Measurements from ENCODE around the gene ZNF554.
"Not testable (repeated sequence)": the region's sequence is repeated elsewhere in the genome, so short reads cannot be mapped to it uniquely, and the experiment has no call there.

ZNF554 gene

GRCh38 chr19:2790557-2791271 lies 29.0 kb upstream of the ZNF554 start:
- DNase-seq (ENCODE audit: low read depth in 2 of 2) = no peak

- no peak for DNase-seq (ENCODE audit: low read depth in 2 of 2)
These were observed 28.2 kb upstream of the ZNF554 start for GRCh38 chr19:2791440-2791839.

GRCh38 chr19:2791876-2792275 lies 27.8 kb upstream of the ZNF554 start:
- no peak for DNase-seq (ENCODE audit: low read depth in 2 of 2)

- DNase-seq (ENCODE audit: low read depth in 2 of 2) = not testable (repeated sequence)
These were observed 27.0 kb upstream of the ZNF554 start for GRCh38 chr19:2792666-2793065.

GRCh38 chr19:2793126-2793525 lies 26.5 kb upstream of the ZNF554 start:
- no peak for DNase-seq (ENCODE audit: low read depth in 2 of 2)

- DNase-seq (ENCODE audit: low read depth in 2 of 2) = no peak
These were observed 26.1 kb upstream of the ZNF554 start for GRCh38 chr19:2793577-2793976.

GRCh38 chr19:2795827-2796658 lies 23.6 kb upstream of the ZNF554 start:
- DNase-seq (ENCODE audit: low read depth in 2 of 2) = no peak

GRCh38 chr19:2796659-2797266 lies 22.9 kb upstream of the ZNF554 start:
- no peak for DNase-seq (ENCODE audit: low read depth in 2 of 2)

- no peak for DNase-seq (ENCODE audit: low read depth in 2 of 2)
These were observed 22.4 kb upstream of the ZNF554 start for GRCh38 chr19:2797280-2797679.

GRCh38 chr19:2798158-2798685 lies 21.4 kb upstream of the ZNF554 start:
- no peak for DNase-seq (ENCODE audit: low read depth in 2 of 2)

GRCh38 chr19:2798733-2799132 lies 20.9 kb upstream of the ZNF554 start:
- DNase-seq (ENCODE audit: low read depth in 2 of 2) = no peak

GRCh38 chr19:2799273-2800020 lies 20.2 kb upstream of the ZNF554 start:
- DNase-seq (ENCODE audit: low read depth in 2 of 2) = no peak

- DNase-seq (ENCODE audit: low read depth in 2 of 2) = no peak
These were observed 19.2 kb upstream of the ZNF554 start for GRCh38 chr19:2800506-2800905.

GRCh38 chr19:2802826-2803225 lies 16.8 kb upstream of the ZNF554 start:
- DNase-seq (ENCODE audit: low read depth in 2 of 2) = no peak

GRCh38 chr19:2803486-2804155 lies 16.0 kb upstream of the ZNF554 start:
- DNase-seq (ENCODE audit: low read depth in 2 of 2) = no peak

- no peak for DNase-seq (ENCODE audit: low read depth in 2 of 2)
These were observed 15.3 kb upstream of the ZNF554 start for GRCh38 chr19:2804156-2805004.

- no peak for DNase-seq (ENCODE audit: low read depth in 2 of 2)
These were observed 14.3 kb upstream of the ZNF554 start for GRCh38 chr19:2805261-2805900.

- DNase-seq (ENCODE audit: low read depth in 2 of 2) = no peak
These were observed 13.5 kb upstream of the ZNF554 start for GRCh38 chr19:2805991-2806649.

- DNase-seq (ENCODE audit: low read depth in 2 of 2) = no peak
These were observed 12.8 kb upstream of the ZNF554 start for GRCh38 chr19:2806736-2807378.
